Measurements from ENCODE around the gene PPP1R9B. TPM values are rescaled to one million over a fixed set of nuclear protein-coding genes. Genes with fewer than 3 reads are reported as not detected.

Gene PPP1R9B
- total RNA-seq, 1 donor from 2014 or later = 176 TPM

GRCh38 chr17:50093807-50094206, 56.7 kb downstream of the PPP1R9B start:
- TF ChIP-seq CTCF (IDR thresholded peaks at IDR 0.05) = no peak
- peaks cover 37% of the 10 kb centered on the region for H3K4me1 Mint-ChIP-seq (ENCODE audit: unreplicated experiment)
- no peak overlapping the region for H3K4me3 Mint-ChIP-seq (ENCODE audit: unreplicated experiment)
- peak overlapping the region; percentile 89 for H3K27ac Mint-ChIP-seq (ENCODE audit: unreplicated experiment)
- no peak for DNase-seq (ENCODE audit: extremely low spot score, unreplicated experiment)
- H3K9me3 Mint-ChIP-seq (ENCODE audit: unreplicated experiment) = no peaks in the 10 kb centered on the region
- H3K27me3 Mint-ChIP-seq (ENCODE audit: unreplicated experiment) = no peaks in the 10 kb centered on the region
- peaks cover 23% of the 10 kb centered on the region for H3K36me3 Mint-ChIP-seq (ENCODE audit: unreplicated experiment)

- no peak for DNase-seq (ENCODE audit: extremely low spot score, unreplicated experiment)
- Mint-ChIP-seq H3K4me3 (ENCODE audit: unreplicated experiment) (no peak overlapping the region), H3K27me3 (ENCODE audit: unreplicated experiment) (no peaks in the 10 kb centered on the region), H3K9me3 (ENCODE audit: unreplicated experiment) (no peaks in the 10 kb centered on the region), H3K36me3 (ENCODE audit: unreplicated experiment) (peaks cover 23% of the 10 kb centered on the region), H3K4me1 (ENCODE audit: unreplicated experiment) (peaks cover 34% of the 10 kb centered on the region), H3K27ac (ENCODE audit: unreplicated experiment) (peak overlapping the region; percentile 36)
- TF ChIP-seq CTCF (IDR thresholded peaks at IDR 0.05) = no peak
Observed at GRCh38 chr17:50093246-50093645, 57.2 kb downstream of the PPP1R9B start.

GRCh38 chr17:50091918-50092285, 58.6 kb downstream of the PPP1R9B start:
- TF ChIP-seq CTCF (IDR thresholded peaks at IDR 0.05) = no peak
- no peak overlapping the region for H3K4me3 Mint-ChIP-seq (ENCODE audit: unreplicated experiment)
- no peaks in the 10 kb centered on the region for H3K27me3 Mint-ChIP-seq (ENCODE audit: unreplicated experiment)
- H3K27ac Mint-ChIP-seq (ENCODE audit: unreplicated experiment) = peak overlapping the region; percentile 47
- DNase-seq (ENCODE audit: extremely low spot score, unreplicated experiment) = no peak
- H3K9me3 Mint-ChIP-seq (ENCODE audit: unreplicated experiment) = no peaks in the 10 kb centered on the region
- H3K36me3 Mint-ChIP-seq (ENCODE audit: unreplicated experiment) = peaks cover 21% of the 10 kb centered on the region
- H3K4me1 Mint-ChIP-seq (ENCODE audit: unreplicated experiment) = peaks cover 32% of the 10 kb centered on the region

GRCh38 chr17:50090971-50091917, 59.2 kb downstream of the PPP1R9B start:
- TF ChIP-seq CTCF (IDR thresholded peaks at IDR 0.05) = no peak
- Mint-ChIP-seq H3K4me1 (ENCODE audit: unreplicated experiment) (peaks cover 25% of the 10 kb centered on the region), H3K9me3 (ENCODE audit: unreplicated experiment) (no peaks in the 10 kb centered on the region), H3K4me3 (ENCODE audit: unreplicated experiment) (no peak overlapping the region), H3K27me3 (ENCODE audit: unreplicated experiment) (no peaks in the 10 kb centered on the region), H3K36me3 (ENCODE audit: unreplicated experiment) (peaks cover 21% of the 10 kb centered on the region), H3K27ac (ENCODE audit: unreplicated experiment) (peak overlapping the region; percentile 66)
- DNase-seq (ENCODE audit: extremely low spot score, unreplicated experiment) = no peak

- Mint-ChIP-seq H3K36me3 (ENCODE audit: unreplicated experiment) (peaks cover 21% of the 10 kb centered on the region), H3K27me3 (ENCODE audit: unreplicated experiment) (no peaks in the 10 kb centered on the region), H3K27ac (ENCODE audit: unreplicated experiment) (no peak overlapping the region), H3K4me3 (ENCODE audit: unreplicated experiment) (no peak overlapping the region), H3K9me3 (ENCODE audit: unreplicated experiment) (no peaks in the 10 kb centered on the region), H3K4me1 (ENCODE audit: unreplicated experiment) (peaks cover 14% of the 10 kb centered on the region)
- no peak for DNase-seq (ENCODE audit: extremely low spot score, unreplicated experiment)
- no peak for TF ChIP-seq CTCF (IDR thresholded peaks at IDR 0.05)
Observed at GRCh38 chr17:50090071-50090470, 60.4 kb downstream of the PPP1R9B start.

Data from osteocyte (in vitro differentiated cells).